Choroid plexus epithelial cell (primary cell): ENCODE measurements around the gene IL13.
"Not testable (repeated sequence)": the region's sequence is repeated elsewhere in the genome, so short reads cannot be mapped to it uniquely, and the experiment has no call there.

Experiments used
- DNase-seq: peaks from one replicate; pipeline ENCODE4 v3.0.0-alpha.2; 2010; ENCODE audit warnings: low read depth
- H3K4me3 ChIP-seq: 2 replicates; pipeline ENCODE4 v1.5.1; 2011; ENCODE audit warnings: low read depth, mild to moderate bottlenecking, control low read depth, low read length, moderate library complexity
- TF ChIP-seq, protein P1 (sequence below): conservative IDR thresholded peaks from 2 replicates; pipeline ENCODE4 v1.5.1; 2011; ENCODE audit warnings: low read depth, mild to moderate bottlenecking, control low read depth, inconsistent platforms, low read length, moderate library complexity

The IL13 gene

DNA sequence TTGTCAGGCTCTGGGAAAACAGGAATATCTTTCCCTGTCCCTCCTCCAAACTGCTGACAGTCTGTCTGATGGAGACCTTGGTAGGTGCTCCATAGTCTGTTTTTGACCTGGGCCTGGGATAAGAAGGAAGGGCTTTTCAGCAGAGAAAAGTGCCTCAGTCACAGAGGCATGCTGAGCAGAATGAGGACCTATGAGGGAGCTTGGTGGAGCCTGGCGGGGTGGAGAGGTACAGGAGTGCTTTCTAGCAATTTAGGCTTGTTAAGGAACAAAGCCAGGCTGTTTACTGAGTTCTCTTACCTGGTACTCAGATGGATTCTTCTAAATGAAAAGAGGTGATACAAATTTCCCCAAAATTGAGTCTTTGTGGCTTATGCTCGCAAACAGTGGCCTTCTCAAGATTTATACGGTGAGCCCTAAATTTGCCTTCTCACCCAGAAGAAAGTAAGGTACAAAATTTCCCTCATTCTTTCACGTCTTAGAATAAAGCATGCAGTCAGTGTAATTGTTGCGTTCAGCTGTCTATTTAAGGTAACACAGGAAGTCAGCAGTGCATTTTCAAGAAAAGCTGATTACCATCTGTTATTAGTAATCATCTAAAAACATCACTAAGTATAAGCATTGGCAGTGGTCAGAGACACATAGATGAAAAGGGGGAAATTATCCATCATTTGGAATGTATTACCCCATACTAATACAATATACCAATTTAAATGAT lies 28.6 kb upstream of the IL13 start:
- DNase-seq: no peak
- TF ChIP-seq, protein P1, sequence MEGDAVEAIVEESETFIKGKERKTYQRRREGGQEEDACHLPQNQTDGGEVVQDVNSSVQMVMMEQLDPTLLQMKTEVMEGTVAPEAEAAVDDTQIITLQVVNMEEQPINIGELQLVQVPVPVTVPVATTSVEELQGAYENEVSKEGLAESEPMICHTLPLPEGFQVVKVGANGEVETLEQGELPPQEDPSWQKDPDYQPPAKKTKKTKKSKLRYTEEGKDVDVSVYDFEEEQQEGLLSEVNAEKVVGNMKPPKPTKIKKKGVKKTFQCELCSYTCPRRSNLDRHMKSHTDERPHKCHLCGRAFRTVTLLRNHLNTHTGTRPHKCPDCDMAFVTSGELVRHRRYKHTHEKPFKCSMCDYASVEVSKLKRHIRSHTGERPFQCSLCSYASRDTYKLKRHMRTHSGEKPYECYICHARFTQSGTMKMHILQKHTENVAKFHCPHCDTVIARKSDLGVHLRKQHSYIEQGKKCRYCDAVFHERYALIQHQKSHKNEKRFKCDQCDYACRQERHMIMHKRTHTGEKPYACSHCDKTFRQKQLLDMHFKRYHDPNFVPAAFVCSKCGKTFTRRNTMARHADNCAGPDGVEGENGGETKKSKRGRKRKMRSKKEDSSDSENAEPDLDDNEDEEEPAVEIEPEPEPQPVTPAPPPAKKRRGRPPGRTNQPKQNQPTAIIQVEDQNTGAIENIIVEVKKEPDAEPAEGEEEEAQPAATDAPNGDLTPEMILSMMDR: no peak
- no peak overlapping the region for H3K4me3 ChIP-seq

DNA sequence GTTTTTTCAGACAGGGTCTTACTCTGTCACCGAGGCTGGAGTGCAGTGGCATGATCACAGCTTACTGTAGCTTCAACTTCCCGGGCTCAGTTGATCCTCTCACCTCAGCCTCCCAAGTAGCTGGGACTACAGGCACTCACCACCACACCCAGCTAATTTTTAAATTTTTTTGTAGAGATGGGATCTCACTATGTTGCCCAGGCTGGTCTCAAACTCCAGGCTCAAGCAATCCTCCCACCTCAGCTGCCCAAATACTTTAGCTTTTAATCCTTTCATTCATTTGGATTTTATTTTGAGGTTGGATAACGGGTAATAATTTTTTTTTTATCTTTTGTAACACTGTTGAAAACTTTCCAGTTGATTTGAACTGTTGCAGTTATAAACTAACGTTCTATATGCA lies 24.4 kb upstream of the IL13 start:
- not testable (repeated sequence) for H3K4me3 ChIP-seq, DNase-seq

- no peak for DNase-seq
- TF ChIP-seq, protein P1: no peak
- no peak overlapping the region for H3K4me3 ChIP-seq
Measured at GRCh38 chr5:132635873-132636272, 22.1 kb upstream of the IL13 start.

GRCh38 chr5:132637241-132637640 lies 20.7 kb upstream of the IL13 start:
- no peak overlapping the region for H3K4me3 ChIP-seq
- DNase-seq: no peak
- TF ChIP-seq, protein P1: no peak

DNA sequence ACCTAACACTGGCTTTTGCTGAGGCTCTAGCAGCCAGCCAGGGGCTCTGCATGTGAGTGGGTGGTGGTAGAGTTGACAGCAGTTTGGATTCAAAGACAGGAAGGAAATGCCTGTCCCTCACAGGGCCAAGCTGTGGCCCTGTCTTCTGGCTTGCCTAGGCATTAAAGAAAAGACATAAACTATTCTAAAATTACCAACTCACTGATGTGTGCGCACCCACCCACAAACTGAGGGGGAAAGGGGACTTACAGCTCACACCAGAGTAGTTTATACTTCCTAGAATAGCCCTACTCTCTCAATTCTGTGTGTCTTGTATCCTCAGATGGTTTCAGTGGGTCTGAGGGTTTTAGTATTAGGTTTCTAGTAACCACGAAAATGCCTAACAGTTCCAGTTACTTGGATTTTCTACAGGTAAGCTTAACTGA lies 18.3 kb upstream of the IL13 start:
- no peak overlapping the region for H3K4me3 ChIP-seq
- DNase-seq: no peak
- TF ChIP-seq, protein P1: no peak

GRCh38 chr5:132640613-132641012 lies 17.4 kb upstream of the IL13 start:
- TF ChIP-seq, protein P1: no peak
- DNase-seq: no peak
- no peak overlapping the region for H3K4me3 ChIP-seq

GRCh38 chr5:132641241-132641723 lies 16.7 kb upstream of the IL13 start:
- no peak for DNase-seq
- H3K4me3 ChIP-seq: no peak overlapping the region
- TF ChIP-seq, protein P1: no peak
